ENCODE data around the gene SLC44A4.
"Not testable (repeated sequence)": the region's sequence is repeated elsewhere in the genome, so short reads cannot be mapped to it uniquely, and the experiment has no call there.

The SLC44A4 gene

GRCh38 chr6:31878726-31879125 is at the start of gene SLC44A4:
Gene SLC44A4 (minus strand): TSS chr6:31878997. CDS start chr6:31878980, 17 bp downstream.
- no peak for DNase-seq

- DNase-seq = no peak
Measured at GRCh38 chr6:31928672-31928939, 49.8 kb upstream of the SLC44A4 start.

GRCh38 chr6:31927863-31928671 is 49.3 kb upstream of the SLC44A4 start:
- no peak for DNase-seq

DNA sequence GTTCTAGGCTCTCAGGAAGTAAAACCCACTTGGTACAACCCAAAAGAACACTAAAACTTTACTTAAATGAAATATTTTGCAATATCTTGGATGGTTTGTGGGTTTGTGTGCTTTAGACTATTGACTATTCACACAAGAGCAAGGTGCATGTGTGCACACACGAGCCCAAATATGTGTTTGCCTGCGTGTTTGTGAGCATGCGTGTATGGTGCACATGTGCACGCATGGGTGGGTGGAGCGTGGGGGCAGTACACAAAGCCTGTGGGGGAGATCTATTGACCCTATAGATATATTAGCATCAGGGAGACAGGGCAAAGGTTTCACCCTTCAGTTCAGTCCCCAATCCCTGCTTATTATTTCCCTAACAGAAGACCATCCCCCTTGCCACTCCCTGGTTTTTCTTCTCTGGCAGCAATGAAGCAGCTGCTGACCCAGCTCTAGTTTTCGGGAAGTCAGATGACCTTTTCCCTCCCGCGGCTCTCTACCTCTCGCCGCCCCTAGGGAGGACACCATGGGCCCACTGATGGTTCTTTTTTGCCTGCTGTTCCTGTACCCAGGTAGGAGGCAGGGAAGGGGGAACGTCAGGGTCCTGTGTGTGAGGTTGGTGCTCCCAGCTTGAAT is 48.6 kb upstream of the SLC44A4 start, which contains the start of gene C2:
Gene C2 (plus strand): TSS at position 476 of the 621 bp plus-strand sequence. CDS start 36 bp downstream, at position 512.
- DNase-seq = no peak

GRCh38 chr6:31922942-31923341 is 44.1 kb upstream of the SLC44A4 start:
- DNase-seq = no peak

DNA sequence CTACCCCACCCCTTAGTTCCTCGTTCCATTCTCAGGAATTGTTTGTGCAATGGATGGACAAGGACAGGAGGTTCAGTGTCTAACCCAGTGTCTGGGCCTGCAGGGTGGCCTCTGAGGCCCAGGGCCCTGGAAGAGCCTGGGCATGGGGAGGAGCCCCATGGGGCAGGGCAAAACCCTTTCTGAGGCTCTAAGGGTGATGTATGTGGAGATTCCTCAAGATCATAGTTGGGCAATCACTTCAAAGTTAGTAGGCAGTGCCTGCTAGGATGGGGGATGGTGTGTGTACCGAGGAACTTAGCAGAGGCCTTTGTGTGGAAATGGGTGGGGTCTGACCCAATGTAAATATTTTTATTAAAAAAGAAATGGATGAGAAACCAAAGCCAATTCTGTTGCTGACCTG is 42.0 kb upstream of the SLC44A4 start:
- DNase-seq = no peak

GRCh38 chr6:31919624-31920303 is 41.0 kb upstream of the SLC44A4 start:
- no peak for DNase-seq

GRCh38 chr6:31918069-31918720 is 39.4 kb upstream of the SLC44A4 start:
- no peak for DNase-seq

GRCh38 chr6:31915756-31916155 is 37.0 kb upstream of the SLC44A4 start:
- no peak for DNase-seq

DNA sequence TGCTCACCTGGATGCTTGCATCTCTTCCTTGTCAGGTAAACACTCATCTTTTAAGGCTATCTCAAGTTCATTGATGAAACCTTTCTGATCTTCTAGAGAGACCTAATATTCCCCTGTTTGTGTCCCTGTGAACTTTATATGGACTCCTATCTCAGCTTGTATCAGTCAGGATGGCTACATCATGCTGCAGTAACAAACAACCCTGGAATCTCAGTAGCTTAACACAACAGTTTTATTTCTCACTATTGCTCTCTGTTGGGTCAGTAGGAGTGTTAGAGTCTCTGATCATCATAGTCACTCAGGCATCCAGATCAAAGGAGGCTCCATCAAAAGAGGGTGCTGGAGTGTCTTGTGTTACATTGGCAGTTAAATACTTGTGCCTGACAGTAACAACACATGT is 36.6 kb upstream of the SLC44A4 start:
- no peak for DNase-seq

GRCh38 chr6:31911826-31912585 is 33.2 kb upstream of the SLC44A4 start:
- no peak for DNase-seq

DNA sequence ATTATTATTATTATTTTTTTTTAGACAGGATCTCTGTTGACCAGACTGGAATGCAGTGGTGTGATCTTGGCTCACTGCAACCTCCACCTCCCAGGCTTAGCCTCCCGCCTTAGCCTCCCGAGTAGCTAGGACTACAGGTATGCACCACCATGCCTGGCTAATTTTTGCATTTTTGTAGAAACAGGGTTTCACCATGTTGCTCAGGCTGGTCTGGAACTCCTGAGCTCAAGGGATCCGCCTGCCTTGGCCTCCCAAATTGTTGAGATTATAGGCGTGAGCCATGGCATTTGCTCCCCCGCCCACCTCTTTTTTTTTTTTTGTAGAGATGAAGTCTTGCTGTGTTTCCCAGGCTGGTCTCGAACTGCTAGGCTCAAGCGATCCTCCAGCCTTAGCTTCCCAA is 30.5 kb upstream of the SLC44A4 start:
- DNase-seq = not testable (repeated sequence)

DNA sequence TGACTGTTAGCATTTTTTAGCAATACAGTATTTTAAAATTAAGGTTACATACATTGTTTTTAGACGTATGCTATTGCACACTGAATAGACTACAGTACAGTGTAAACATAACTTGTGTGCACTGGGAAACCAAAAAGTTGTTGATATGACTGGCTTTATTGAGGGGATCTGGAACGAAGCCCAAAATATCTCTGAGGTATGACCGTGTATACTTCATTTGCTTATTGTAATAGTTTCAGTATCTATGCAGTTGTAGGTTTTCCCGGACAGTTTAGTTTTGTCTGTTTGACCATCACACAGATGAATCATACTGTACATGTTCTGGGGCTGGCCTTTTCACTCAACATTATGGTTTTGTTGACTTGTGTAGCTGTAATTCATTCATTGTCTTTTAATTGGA is 30.0 kb upstream of the SLC44A4 start:
- no peak for DNase-seq

DNA sequence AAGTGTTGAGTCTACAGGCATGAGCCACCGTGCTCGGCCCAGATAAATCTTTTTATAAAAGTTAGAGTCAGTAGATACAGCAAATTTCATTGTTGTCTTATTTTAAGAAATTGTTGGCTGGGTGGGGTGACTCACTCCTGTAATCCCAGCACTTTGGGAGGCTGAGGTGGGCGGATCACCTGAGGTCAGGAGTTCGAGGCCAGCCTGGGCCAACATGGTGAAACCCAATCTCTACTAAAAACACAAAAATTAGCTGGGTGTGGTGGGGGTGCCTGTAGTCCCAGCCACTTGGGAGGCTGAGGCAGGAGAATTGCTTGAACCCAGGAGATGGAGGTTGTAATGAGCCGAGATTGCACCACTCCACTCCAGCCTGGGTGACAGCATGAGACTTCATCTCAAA is 29.5 kb upstream of the SLC44A4 start:
- DNase-seq = not testable (repeated sequence)

- no peak for DNase-seq
Measured at GRCh38 chr6:31907158-31907813, 28.5 kb upstream of the SLC44A4 start.

- not testable (repeated sequence) for DNase-seq
Measured at GRCh38 chr6:31906727-31907126, 27.9 kb upstream of the SLC44A4 start.

DNA sequence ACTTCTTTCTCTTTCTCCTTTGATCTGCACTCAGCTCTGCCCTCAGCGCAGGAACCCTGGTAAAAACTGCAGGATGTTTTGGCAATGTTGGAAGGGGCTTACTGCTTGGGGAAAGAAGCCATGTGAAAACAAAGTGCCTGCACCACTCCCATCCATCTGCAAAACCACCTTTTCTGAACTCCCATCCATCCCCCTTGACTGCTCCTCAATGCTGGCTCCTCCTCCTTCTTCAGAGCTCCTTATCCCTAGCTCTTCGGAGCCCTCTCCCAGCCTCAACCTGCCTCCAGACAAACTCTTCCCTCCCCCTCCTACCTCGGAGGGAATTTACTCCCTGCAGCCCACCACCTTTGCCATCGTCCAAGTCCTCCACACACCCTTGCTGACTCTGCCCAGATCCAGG is 27.3 kb upstream of the SLC44A4 start:
- no peak for DNase-seq

GRCh38 chr6:31905041-31905440 is 26.2 kb upstream of the SLC44A4 start:
- DNase-seq = no peak

GRCh38 chr6:31903957-31904356 is 25.2 kb upstream of the SLC44A4 start:
- no peak for DNase-seq

- peak; percentile 87 for DNase-seq
Measured at GRCh38 chr6:31901953-31902643, 23.3 kb upstream of the SLC44A4 start, which contains the start of gene ZBTB12. Gene ZBTB12 (minus strand): TSS chr6:31902086. CDS start chr6:31901305, 781 bp downstream.

- DNase-seq = no peak
Measured at GRCh38 chr6:31901415-31901952, 22.7 kb upstream of the SLC44A4 start.
